GM11168 (cell line): ENCODE data around the gene DPEP2.
"Not testable (repeated sequence)": the region's sequence is repeated elsewhere in the genome, so short reads cannot be mapped to it uniquely, and the experiment has no call there.

Experiments
- in situ Hi-C: fragments of 300-500 bp; cut with MboI; formaldehyde crosslinking; loops from one replicate; pipeline ENCODE4 v1.12.0; 2022; ENCODE audit warnings: low sequenced_read_pairs; ENCODE audit not compliant: unreplicated experiment

DPEP2 gene, protein sequence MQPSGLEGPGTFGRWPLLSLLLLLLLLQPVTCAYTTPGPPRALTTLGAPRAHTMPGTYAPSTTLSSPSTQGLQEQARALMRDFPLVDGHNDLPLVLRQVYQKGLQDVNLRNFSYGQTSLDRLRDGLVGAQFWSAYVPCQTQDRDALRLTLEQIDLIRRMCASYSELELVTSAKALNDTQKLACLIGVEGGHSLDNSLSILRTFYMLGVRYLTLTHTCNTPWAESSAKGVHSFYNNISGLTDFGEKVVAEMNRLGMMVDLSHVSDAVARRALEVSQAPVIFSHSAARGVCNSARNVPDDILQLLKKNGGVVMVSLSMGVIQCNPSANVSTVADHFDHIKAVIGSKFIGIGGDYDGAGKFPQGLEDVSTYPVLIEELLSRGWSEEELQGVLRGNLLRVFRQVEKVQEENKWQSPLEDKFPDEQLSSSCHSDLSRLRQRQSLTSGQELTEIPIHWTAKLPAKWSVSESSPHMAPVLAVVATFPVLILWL

DNA sequence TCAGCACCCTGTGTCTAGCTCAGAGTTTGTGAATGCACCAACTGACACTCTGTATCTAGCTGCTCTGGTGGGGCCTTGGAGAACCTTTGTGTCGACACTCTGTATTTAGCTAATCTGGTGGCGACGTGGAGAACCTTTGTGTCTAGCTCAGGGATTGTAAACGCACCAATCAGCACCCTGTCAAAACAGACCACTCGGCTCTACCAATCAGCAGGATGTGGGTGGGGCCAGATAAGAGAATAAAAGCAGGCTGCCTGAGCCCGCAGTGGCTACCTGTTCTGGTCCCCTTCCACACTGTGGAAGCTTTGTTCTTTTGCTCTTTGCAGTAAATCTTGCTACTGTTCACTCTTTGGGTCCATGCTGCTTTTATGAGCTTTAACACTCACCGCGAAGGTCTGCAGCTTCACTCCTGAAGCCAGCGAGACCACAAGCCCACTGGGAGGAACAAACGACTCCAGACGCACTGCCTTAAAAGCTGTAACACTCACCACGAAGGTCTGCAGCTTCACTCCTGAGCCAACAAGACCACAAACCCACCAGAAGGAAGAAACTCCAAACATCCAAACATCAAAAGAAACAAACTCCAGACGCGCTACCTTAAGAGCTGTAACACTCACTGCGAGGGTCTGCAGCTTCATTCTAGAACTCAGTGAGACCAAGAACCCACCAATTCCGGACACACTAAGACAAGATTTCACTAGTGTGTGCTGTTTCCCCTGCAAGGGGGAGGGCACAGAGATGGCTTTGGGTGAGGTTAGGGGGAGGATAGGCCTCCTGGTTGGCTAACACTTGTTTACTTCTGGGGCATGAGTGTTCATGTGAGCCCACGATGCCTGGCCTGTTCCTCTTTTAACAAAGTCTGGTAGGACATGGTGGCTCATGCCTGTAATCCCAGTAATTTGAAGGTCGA is at the start of gene DPEP2:
Gene DPEP2, minus strand, starts transcription at position 706 of the 910 bp plus-strand sequence. CDS start 6,272 bp downstream, outside the sequence.
- in situ Hi-C loops, result not testable (repeated sequence)

DNA sequence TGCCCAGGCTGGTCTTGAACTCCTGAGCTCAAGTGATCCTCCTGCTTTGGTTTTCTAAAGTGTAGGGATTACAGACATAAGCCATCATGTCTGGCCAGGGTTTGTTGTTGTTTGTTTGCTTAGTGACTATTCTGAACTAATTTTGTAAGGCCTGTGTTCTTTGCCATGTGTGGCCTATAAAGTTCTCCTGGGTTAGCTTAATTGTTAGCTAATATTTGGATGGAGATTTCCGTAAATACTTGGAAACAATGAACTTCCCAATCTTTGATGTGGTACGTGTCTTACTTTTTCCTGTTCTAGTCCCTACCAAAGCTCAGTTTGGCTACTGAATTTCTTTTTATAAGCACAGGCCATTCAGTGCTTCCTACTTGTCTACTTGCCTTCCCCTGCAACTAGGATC is 48.7 kb upstream of the DPEP2 start:
- in situ Hi-C loops, result no loop called here

DNA sequence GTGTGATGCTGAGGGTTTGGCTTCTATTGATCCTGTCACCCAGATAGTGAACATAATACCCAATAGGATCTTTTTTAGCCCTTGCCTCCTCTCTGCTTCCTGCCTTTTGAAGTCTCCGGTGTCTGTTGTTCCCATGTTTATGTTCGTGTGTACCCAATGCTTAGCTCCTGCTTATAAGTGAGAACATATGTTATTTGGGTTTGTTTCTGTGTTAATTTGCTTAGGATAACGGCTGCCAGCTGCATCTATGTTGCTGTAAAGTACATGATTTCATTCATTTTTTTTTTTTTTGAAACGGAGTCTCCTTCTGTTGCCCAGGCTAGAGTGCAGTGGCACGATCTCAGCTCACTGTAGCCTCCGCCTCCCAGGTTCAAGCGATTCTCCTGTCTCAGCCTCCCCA is 46.8 kb upstream of the DPEP2 start:
- in situ Hi-C loops, result no loop called here

DNA sequence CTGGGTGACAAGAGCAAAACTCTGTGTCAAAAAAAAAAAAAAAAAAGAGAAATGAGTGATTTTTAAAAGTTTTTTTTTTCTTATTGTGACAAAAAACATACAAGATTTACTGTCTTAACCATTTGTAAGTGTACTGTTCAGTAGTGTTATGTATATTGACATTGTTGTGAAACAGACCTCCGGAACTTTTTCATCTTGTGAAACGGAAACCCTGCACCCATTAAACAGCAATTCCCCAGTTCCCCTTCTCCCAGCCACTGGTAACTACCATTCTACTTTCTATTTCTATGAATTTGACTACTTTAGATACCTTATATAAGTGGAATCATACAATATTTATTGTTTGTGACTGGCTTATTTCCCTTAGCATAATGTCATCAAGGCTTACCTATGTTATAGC is 42.5 kb upstream of the DPEP2 start:
- in situ Hi-C loops, result loop anchor here (5.0 kb wide), 1 partner anchor 39 kb away; no protein-coding TSS in a partner anchor

DNA sequence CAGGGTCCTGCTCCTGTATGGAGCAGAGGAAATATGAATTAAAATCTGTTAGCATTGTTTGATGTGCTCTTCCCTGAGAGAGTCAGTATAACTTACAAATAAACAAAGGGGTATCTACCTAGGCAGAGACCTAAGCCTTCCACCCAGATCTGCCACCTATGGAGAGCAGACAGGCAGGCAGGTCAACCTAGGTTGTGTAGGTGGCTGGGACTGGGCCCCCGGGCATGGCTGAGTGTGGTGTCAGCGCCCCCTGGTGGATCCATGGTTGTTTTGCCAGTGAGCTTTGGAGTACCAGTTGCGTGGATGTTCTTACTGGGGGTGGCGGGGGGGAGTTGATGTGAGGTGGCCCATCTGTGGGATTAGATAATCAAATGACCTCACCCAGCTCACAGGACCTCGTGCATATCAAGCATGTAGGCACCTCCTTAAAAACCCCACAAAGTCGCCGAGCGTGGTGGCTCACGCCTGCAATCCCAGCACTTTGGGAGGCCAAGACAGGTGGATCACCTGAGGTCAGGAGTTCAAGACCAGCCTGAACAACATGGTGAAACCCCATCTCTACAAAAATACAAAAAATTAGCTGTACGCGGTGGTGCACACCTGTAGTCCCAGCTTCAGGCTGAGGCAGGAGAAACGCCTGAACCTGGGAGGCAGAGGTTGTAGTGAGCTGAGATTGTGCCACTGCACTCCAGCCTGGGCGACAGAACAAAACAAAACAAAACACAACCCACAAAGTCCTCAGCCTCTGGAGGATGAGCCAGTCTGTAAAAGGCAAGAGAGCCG is 41.4 kb upstream of the DPEP2 start:
- in situ Hi-C loops, result loop anchor here (5.0 kb wide), 1 partner anchor 38 kb away; no protein-coding TSS in a partner anchor

DNA sequence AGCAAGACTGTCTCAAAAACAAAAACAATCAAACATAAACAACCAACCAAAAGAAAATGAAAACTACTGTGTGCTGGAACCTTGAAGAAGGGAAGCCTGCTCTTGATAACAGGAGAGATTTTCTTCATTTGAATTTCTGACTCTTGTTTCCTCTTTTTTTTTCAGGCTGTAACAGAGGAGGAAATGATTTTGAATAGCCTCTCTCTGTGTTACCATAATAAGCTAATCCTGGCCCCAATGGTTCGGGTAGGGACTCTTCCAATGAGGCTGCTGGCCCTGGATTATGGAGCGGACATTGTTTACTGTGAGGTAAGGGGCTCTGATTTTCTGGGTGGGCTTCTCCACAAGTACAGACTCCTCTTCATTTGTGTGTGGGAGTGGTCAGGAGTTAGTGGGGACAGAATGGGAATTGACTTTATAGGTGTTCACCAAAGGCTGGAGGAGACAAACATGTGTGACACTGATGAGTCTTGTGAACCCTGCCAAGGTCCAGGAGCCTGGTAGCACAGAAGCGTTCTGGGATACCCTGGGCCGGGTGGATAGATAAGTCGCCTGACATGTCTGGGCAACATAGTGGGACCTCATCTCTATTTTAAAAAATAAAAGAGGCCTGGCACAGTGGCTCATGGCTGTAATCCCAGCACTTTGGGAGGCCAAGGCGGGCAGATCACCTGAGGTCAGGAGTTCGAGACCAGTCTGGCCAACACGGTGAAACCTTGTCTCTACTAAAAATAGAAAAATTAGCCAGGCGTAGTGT is 38.7 kb upstream of the DPEP2 start:
- in situ Hi-C loops, result no loop called here

DNA sequence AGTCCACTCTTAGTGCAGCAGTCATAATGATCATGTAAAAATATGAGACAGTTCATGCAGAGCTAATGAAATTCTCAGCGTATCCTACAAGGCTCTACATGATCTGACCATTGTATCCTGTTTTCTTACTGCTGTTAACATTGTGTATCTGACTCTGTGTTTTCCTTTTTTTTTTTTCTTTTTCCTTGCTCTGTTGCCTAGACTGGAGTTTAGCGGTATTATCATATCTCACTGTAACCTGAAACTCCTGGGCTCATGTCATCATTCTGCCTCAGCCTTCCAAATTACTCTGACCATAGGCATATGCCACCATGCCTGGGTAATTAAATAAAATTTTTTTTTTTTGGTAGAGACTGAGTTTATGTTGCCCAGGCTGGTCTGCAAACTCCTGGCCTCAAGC is 35.9 kb upstream of the DPEP2 start:
- in situ Hi-C loops, result no loop called here

DNA sequence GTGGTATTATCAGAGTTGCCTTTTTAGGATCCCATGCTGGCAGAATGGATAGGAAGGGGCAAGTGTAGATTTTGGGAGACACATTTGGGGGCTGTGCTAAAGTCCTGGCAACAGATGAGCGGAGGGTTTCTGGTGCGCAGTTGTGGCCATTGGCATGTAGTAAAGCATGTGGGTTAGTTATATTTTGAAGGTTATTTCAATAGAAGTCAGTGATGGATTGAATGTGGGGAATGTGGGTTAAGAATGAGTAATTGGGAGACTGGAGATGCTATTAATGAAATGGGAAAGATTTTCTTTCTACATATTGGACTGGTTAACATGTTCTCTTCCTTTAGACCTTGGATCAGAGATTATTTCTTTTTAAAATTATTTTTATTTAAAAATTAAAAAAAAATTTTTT is 33.8 kb upstream of the DPEP2 start:
- in situ Hi-C loops, result no loop called here

DNA sequence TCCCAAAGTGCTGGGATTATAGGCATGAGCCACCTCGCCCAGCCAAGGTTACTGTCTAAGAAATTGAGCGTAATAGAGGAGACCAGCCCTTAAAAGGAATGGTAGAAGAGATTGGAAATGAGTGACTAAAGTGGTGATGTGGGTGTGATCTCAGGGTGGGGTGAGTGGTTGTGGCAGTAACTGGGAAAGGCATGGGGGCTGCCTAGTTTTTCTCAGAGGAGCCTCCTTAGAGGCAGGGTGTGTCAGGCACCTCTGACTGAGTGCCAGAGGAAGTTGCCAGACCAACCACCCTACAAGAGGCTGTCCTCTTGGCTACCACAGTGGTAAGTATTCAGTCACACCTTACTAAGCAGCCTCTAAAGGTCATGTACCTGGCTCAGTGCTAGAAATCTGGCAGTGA is 32.7 kb upstream of the DPEP2 start:
- in situ Hi-C loops, result no loop called here

DNA sequence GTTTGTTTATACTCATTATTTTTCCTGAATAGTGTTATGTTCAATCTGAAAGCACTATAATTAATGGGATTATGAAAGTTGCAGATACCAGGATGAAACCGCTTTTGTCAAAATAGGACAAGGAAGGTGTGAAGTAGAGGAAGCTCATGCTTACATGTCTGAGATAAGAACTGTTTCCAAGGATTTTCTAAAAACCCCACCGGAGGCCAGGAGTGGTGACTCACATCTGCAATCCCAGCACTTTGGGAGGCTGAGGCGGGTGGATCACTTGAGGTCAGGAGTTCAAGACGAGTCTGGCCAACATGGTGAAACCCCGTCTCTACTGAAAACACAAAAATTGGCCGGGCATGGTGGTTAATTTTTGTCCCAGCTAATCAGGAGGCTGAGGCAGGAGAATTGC is 30.8 kb upstream of the DPEP2 start:
- in situ Hi-C loops, result not testable (repeated sequence)

DNA sequence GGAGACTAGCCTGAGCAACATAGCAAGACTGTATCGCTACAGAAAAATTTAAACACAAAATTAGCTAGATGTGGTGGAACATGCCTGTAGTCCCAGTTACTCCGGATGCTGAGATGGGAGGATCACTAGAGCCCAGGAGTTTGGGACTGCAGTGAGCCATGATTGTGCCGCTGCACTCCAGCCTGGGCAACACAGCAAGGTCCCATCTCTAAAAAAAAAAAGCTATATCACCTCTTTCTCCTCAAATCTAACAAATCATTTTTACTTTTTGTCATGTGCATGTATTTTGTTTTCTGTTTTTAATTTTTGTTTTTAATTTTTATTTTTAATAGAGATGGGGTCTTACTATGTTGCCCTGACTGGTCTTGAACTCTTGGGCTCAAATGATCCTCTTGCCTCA is 29.7 kb upstream of the DPEP2 start:
- in situ Hi-C loops, result no loop called here

DNA sequence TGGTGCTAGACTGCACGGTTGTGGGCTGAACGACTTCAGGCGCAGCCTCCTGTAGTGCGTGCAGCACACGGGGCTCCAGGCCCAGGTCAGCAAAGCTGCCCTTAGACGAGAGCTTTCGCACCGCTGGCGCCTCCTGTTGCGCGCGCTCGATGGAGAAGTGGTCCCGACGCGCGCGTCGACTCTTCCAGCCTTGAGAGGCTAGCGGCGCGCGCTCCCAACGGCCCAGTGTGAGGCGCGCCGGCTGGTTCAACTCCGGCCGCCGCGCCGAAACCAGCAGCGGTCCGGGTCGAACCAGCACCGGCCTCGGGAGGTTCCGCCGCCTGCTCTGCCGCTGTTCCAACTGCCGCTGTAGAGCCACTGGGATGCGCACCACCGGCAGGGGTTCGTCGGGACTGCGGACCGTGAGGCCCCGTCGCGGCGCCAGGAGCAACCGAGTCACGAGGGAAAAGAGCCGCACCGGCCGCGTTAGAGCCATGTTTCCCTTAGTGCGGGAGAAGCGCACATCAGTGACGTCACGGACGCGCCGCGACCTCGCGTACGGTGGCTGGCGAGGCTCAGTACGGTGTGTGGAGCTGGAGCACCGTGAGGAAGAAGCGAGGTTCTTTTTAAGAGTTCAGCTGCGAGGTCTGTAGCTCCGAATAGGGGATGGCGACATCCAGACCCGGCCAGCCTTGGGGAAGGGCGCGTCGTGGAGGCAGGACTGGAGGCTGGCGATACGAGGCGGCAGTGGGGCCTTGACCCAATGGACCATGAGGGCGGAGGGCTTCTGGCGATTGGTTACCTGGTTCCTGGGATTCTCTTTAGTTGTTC is 23.6 kb upstream of the DPEP2 start, which contains the start of the genes DDX28 and DUS2:
Gene DDX28, minus strand, starts transcription at position 505 of the 810 bp plus-strand sequence. Its CDS starts 30 bp downstream, at position 475.
Gene DUS2, plus strand, starts transcription at position 557 of the 810 bp plus-strand sequence. CDS start 14,740 bp downstream, outside the sequence.
- in situ Hi-C loops, result no loop called here

DNA sequence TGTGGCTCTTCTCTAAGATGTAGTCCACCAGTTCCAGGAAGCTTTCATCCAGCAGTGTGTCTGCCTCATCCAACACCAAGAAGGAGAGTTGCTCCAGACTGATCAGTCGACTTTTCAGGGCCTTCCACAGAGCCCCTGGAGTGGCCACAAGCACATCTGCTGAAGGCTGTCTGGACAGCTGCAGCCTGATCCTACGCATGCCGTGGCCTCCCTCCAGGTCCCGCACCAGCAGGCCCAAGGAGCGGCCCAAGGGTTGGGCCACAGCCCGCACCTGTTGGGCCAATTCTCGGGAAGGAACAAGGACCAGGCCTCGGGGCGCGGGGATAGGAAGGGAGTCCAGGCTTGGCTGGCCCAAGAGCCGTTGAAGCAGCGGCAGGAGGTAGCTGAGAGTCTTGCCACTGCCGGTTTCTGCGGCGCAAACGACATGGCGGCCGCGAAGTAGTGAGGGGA is 23.0 kb upstream of the DPEP2 start:
- in situ Hi-C loops, result no loop called here

DNA sequence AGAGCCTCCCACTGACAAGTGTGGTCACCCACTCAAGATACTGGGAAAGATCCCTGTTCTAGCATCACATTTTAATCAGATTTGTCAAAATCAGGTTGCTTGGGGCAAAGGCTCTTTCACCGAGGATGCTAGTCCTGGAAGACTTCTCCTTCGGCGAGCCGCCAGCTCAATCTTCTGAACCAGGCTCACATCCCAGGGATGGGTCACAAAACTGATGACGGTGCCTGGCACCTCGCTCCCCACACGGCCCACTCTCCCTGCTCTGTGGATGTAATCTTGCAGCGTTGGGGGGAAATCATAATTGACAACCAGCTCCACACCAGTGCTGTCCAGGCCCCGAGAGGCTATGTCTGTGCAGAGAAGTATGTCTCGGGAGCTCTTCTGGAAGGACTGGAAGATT is 22.2 kb upstream of the DPEP2 start:
- in situ Hi-C loops, result no loop called here

DNA sequence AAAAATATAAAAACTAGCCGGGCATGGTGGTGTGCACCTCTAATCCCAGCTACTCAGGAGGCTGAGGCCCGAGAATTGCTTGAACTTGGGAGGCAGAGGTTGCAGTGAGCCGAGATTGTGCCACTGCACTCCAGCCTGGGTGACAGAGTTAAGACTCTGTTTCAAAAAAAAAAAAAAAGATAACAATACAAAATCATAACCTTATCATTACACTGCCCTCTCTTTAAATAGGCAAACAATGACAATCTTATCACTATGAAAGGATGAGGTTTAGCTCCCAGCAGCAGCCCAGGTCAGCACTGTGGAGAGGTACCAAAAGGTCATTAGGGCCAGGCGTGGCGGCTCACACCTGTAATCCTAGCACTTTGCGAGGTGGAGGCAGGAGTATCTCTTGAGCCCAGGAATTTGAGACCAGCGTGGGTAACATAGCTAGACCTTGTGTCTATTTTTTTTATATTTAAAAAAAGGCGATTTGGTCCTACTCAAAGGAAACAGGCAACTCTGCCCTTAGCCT is 19.9 kb upstream of the DPEP2 start:
- in situ Hi-C loops, result no loop called here

DNA sequence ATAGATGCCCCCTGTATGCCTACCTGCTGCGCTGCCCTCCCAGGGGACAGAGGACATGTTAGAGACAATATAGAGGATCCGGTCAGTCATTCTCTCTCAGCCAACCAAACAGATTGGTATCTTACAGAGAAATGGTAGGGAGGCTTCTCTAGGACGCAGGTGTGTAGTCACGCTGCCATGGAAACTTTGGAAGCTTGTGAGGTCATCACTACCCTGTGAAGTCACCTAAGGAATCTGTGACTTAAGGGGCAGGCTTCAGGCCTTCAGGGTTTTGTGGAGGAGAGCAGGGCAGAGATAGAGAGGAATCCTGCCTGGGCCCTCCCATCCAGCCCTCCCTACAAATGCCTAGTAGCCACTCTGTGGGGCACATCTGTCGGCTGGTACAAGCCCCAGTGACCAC is 16.4 kb upstream of the DPEP2 start, which contains the start of gene DPEP2NB:
Gene DPEP2NB, minus strand, starts transcription at position 231 of the 400 bp plus-strand sequence. Its CDS starts 141 bp downstream, at position 90.
- in situ Hi-C loops, result no loop called here

DNA sequence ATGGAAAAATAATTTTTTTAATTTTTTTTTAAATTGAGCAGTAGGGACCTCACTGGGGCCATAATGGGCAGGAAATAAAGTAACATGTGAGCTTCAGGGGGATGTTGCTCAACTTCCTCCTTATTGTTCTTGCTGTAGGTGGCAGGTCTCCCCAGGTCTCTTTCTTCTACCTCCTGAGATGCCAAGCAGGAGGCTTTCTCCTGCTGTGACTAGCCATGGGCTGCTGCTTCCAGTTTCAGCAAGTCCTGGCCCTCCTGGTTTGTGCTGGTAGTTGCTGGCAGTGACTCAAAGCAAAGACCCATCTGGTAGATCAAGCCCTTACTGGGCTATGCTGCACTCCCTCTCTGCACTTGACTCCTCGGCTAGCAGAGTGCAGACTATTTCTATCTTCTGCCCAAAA is 14.2 kb upstream of the DPEP2 start:
- in situ Hi-C loops, result no loop called here

DNA sequence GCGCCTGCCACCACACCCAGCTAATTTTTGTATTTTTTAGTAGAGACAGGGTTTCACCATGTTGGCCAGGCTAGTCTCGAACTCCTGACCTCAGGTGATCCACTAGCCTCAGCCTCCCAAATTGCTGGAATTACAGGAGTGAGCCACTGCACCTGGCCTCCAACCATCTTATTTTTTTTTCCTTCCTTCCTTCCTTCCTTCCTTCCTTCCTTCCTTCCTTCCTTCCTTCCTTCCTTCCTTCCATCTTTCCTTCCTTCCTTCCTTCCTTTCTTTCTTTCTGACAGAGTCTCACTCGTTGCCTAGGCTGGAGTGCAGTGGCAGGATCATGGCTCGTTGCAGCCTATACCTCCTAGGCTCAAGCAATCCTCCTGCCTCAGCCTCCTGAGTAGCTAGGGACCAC is 10.6 kb upstream of the DPEP2 start:
- in situ Hi-C loops, result not testable (repeated sequence)
